Skeletal muscle satellite cell (primary cell): ENCODE data around the gene CCDC194.
"Not testable (repeated sequence)": the region's sequence is repeated elsewhere in the genome, so short reads cannot be mapped to it uniquely, and the experiment has no call there.

Experiments
- H3K27me3 ChIP-seq: 2 replicates; pipeline ENCODE4 v1.7.0; 2013; ENCODE audit warnings: low read length; ENCODE audit not compliant: control insufficient read depth, insufficient read depth
- H3K36me3 ChIP-seq: 2 replicates; pipeline ENCODE4 v1.7.0; 2013; ENCODE audit warnings: mild to moderate bottlenecking, control low read depth, low read length; ENCODE audit not compliant: insufficient read depth
- H3K4me1 ChIP-seq: 2 replicates; pipeline ENCODE4 v1.7.0; 2013; ENCODE audit warnings: low read length; ENCODE audit not compliant: control insufficient read depth, insufficient read depth
- H3K4me2 ChIP-seq: 2 replicates; pipeline ENCODE4 v1.7.0; 2013; ENCODE audit warnings: mild to moderate bottlenecking, low read length
- H3K4me3 ChIP-seq: 2 replicates; pipeline ENCODE4 v1.7.0; 2013; ENCODE audit warnings: low read length
- H3K9ac ChIP-seq: 2 replicates; pipeline ENCODE4 v1.7.0; 2013; ENCODE audit warnings: mild to moderate bottlenecking, low read depth, low read length, moderate library complexity
- H3K9me3 ChIP-seq: replicated peaks from 2 replicates; pipeline ENCODE4 v1.7.0; 2013; ENCODE audit warnings: mild to moderate bottlenecking, control low read depth, low read length

The CCDC194 gene

DNA sequence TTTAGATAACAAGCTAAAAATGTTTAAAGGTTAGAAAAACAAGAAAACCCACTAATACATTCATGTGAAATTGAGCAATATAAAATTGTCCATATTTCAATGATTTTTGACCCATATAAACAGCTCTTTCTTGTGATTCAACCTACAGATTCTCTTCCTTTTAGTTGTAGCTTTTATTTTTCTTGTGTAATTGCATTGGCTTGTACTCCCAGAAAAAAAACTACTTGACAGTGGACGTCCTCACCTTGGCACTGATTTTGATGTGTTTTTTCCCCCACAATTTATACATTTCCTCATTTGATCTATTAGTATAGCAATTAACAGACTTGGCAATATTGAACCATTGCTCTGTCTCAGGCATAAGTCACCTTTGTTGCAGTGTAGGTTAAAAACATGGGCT lies 4.7 kb downstream of the CCDC194 start:
- no peak overlapping the region for H3K9ac ChIP-seq
- peaks cover 10% of the 10 kb centered on the region for H3K4me1 ChIP-seq
- peaks cover 24% of the 10 kb centered on the region for H3K27me3 ChIP-seq
- H3K4me3 ChIP-seq: no peak overlapping the region
- H3K4me2 ChIP-seq: no peak overlapping the region
- peaks cover 4% of the 10 kb centered on the region for H3K9me3 ChIP-seq
- no peaks in the 10 kb centered on the region for H3K36me3 ChIP-seq

GRCh38 chr19:17385878-17386611 lies 8.0 kb downstream of the CCDC194 start:
- H3K36me3 ChIP-seq: no peaks in the 10 kb centered on the region
- H3K9me3 ChIP-seq: peaks cover 4% of the 10 kb centered on the region
- H3K9ac ChIP-seq: no peak overlapping the region
- peaks cover 13% of the 10 kb centered on the region for H3K4me1 ChIP-seq
- H3K4me3 ChIP-seq: no peak overlapping the region
- no peak overlapping the region for H3K4me2 ChIP-seq
- H3K27me3 ChIP-seq: peaks cover 14% of the 10 kb centered on the region

DNA sequence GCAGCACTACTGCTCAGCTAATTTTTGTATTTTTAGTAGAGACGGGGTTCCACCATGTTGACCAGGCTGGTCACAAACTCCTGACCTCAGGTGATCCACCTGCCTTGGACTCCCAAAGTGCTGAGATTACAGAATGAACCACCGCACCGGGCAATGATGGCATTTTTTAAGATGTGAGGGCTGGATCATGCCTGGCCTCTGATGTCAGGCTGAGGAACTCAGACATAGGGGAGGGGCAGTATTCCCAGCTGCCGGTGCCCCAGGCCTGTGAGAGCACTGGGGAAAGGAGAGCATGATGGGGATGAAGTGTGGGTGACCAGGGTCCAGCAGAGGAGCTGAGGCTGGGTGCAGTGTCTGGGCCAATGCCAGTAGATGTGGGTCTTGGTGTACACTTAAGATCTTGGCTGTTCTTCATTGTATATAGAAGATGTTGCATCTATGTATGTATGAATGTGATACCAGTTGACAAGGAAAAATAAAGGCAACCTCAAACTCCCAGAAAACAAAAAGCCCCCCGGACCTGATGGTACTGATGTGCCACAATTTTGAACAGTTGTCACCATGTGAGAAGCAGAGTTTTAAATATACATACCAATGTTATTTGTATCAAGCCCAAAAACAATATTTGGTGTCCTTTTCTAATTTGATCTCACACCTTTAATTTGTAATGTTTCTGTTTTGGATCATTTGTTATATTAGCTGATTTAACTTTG lies 13.4 kb downstream of the CCDC194 start:
- Histone ChIP-seq H3K4me3 (no peak overlapping the region), H3K36me3 (no peaks in the 10 kb centered on the region), H3K9me3 (no peaks in the 10 kb centered on the region), H3K9ac (no peak overlapping the region), H3K27me3 (peaks cover 8% of the 10 kb centered on the region), H3K4me2 (no peak overlapping the region), H3K4me1 (peaks cover 8% of the 10 kb centered on the region)

DNA sequence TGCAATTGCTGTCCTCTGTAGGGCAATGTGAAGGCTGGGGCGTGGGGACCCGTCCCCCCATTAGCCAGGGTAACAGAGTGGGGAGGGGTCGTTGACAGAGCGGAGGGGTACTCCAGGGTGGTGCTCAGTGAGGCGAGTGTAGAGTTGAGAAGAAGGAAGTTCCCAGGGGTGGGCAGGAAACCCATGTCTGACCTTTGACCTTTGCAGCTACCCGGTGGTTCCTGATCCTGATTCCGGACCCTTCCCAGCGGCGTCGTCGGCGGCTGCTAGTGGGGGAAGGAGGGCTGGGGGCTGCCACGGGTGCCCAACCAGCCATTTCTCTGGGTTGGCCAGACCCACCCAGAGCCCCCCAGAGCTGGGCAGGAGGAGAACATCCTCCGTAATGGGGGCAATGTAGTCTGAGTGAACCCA lies 14.8 kb downstream of the CCDC194 start:
- no peak overlapping the region for H3K9ac ChIP-seq
- H3K4me3 ChIP-seq: no peak overlapping the region
- H3K4me1 ChIP-seq: peaks cover 8% of the 10 kb centered on the region
- no peaks in the 10 kb centered on the region for H3K9me3 ChIP-seq
- H3K27me3 ChIP-seq: peaks cover 8% of the 10 kb centered on the region
- H3K4me2 ChIP-seq: no peak overlapping the region
- no peaks in the 10 kb centered on the region for H3K36me3 ChIP-seq

GRCh38 chr19:17378271-17378670 lies 15.7 kb downstream of the CCDC194 start:
- Histone ChIP-seq H3K9ac (no peak overlapping the region), H3K4me1 (peaks cover 8% of the 10 kb centered on the region), H3K27me3 (peaks cover 14% of the 10 kb centered on the region), H3K9me3 (no peaks in the 10 kb centered on the region), H3K36me3 (no peaks in the 10 kb centered on the region), H3K4me2 (no peak overlapping the region), H3K4me3 (no peak overlapping the region)

DNA sequence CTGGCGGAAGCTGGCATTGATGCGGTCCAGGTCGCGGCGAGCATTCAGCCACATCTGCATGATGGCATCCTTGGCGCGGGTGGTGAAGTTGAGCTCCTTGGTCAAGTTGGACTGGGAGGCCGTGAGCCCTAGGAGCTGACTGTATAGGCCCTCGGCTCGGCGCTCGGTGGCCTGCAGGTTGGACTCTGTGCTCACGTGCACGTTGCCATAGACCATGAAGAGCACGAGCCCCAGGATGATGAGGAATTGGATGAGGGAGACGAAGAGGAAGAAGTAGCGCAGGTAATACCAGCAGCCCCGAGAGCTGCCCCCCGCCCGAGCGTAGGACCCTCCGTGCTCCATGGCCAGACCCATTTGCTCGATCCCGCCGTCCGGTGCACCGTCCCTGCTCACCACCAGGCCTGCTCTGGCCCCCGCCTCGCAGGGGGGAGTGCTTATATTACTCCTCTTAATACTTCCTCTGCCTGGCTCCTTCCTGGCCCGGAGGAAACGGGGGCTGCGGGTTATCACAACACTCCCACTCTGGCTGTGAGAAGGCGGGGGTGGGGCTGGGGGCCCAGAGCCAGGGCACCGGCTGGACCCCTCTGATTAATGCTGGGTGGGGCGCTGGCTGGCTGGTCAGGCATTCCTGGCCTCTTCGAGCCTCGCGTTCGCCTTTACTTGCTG lies 16.9 kb downstream of the CCDC194 start, which contains the start of gene PLVAP:
Gene PLVAP, minus strand, starts transcription at position 408 of the 666 bp plus-strand sequence. Its CDS starts 54 bp downstream, at position 354.
- Histone ChIP-seq H3K9me3 (no peaks in the 10 kb centered on the region), H3K36me3 (no peaks in the 10 kb centered on the region), H3K4me2 (no peak within 1 kb of the TSS), H3K27me3 (peaks cover 14% of the 10 kb centered on the region), H3K4me3 (no peak within 1 kb of the TSS), H3K9ac (no peak within 1 kb of the TSS), H3K4me1 (no peaks in the 10 kb centered on the region)

GRCh38 chr19:17370026-17370587 lies 23.9 kb downstream of the CCDC194 start:
- Histone ChIP-seq H3K9me3 (no peaks in the 10 kb centered on the region), H3K36me3 (no peaks in the 10 kb centered on the region), H3K4me2 (no peak overlapping the region), H3K27me3 (peaks cover 6% of the 10 kb centered on the region), H3K4me1 (peaks cover 4% of the 10 kb centered on the region), H3K4me3 (no peak overlapping the region), H3K9ac (no peak overlapping the region)

DNA sequence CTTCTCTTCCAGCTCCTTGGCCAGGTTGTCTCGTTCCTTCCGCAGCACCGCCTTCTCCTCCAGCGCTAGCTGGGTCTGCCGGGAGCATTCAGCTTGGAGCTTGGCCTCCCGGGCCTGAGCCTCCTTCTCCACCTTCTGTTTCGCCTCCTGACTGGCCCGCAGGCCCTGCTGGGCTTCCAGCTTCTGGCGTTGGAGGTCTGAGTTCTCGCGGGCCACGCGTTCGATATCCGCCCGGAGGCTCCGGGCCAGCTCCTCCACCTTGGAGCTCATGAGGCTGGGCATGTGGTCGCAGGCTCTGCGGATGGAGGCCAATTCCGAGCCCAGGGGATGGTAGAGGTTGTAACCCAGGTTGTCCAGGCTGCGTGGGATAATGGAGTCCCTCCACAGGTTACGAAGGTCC lies 28.6 kb downstream of the CCDC194 start:
- Histone ChIP-seq H3K9me3 (no peaks in the 10 kb centered on the region), H3K36me3 (no peaks in the 10 kb centered on the region), H3K4me2 (no peak overlapping the region), H3K27me3 (peaks cover 8% of the 10 kb centered on the region), H3K4me3 (no peak overlapping the region), H3K4me1 (peaks cover 3% of the 10 kb centered on the region), H3K9ac (no peak overlapping the region)

- not testable (repeated sequence) for H3K4me2 ChIP-seq, H3K4me3 ChIP-seq, H3K27me3 ChIP-seq, H3K9me3 ChIP-seq, H3K36me3 ChIP-seq, H3K9ac ChIP-seq, H3K4me1 ChIP-seq
Measured at GRCh38 chr19:17363852-17364605, 30.0 kb downstream of the CCDC194 start.

DNA sequence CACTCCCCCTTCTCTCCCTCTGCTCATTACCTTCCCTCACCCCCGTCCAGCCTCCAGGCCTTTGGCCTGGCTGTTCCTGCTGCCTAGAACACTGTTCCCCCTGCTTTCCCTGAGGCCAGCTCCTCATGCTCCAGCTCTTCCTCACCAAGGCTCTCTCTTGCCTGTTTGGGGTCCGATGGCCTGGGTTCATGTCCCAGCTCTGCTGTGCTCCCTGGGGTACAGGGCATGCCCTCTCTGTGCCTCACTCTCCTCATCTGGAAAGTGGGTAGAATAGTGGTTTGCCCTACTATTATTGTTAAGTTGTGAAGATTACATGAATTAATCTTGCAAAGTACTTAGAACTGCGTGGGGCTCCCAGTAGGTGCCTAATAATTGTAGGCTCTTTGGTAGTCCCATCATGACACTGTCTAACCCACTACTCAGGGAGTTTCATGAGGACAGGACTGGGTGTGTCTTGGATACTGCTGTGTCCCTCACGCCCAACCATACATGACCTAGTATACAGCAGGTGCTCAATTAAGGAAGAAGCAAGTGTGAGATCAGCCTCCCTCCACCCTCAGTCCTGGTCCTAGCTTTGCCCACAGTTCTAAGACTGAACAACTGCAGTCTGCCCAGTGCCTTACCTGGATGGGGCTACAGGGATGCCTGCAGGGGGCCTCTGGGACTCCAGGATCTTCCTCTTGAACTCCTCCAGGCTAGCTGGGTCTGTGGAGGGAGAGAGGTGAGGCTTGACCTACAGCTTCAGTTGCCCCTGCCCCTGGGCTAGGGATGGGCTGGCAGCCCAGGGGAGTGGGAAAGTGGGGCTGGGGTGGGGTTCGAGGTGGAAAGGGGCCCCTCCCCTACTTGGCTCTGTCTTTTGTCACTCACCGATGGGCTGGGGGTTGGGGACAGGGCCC lies 33.8 kb downstream of the CCDC194 start:
- Histone ChIP-seq H3K9me3 (no peaks in the 10 kb centered on the region), H3K27me3 (peaks cover 8% of the 10 kb centered on the region), H3K36me3 (no peaks in the 10 kb centered on the region), H3K4me3 (no peak overlapping the region), H3K4me1 (peaks cover 7% of the 10 kb centered on the region), H3K4me2 (no peak overlapping the region), H3K9ac (no peak overlapping the region)
